PFSK-1 (cell line): ENCODE data around the gene TTLL5.

Experiments
- POLR2AphosphoS5 ChIP-seq: IDR thresholded peaks from 2 replicates; pipeline ENCODE4 v1.6.1; 2012; ENCODE audit warnings: low read depth, mild to moderate bottlenecking, control low read depth, low read length, moderate library complexity
- REST ChIP-seq, 2 experiments: IDR thresholded peaks; 2 replicates each; pipeline versions ENCODE4 v1.6.1 to v1.8.0; 2011 to 2012; ENCODE audit warnings: low read depth in 2 of 2, low read length in 2 of 2, control low read depth in 1 of 2, inconsistent platforms in 1 of 2, mild to moderate bottlenecking in 1 of 2, moderate library complexity in 1 of 2; ENCODE audit not compliant: insufficient read depth in 1 of 2
- SIN3A ChIP-seq: IDR thresholded peaks from 2 replicates; pipeline ENCODE4 v1.6.1; 2012; ENCODE audit warnings: mild to moderate bottlenecking, low read length, moderate library complexity, borderline replicate concordance; ENCODE audit not compliant: insufficient read depth
- TAF1 ChIP-seq: IDR thresholded peaks from 2 replicates; pipeline ENCODE4 v1.6.1; 2012; ENCODE audit warnings: low read length, control low read depth, borderline replicate concordance; ENCODE audit not compliant: insufficient read depth

- TF ChIP-seq POLR2AphosphoS5 (no peak), TAF1 (no peak), SIN3A (no peak), REST (IDR thresholded peaks at IDR 0.05; ENCODE audit: insufficient read depth in 1 of 2, low read depth in 2 of 2, low read length in 2 of 2) (no peak)
Observed at GRCh38 chr14:75723716-75724115, 62.7 kb downstream of the TTLL5 start.
